ENCODE measurements around the gene NLGN1.

- TF ChIP-seq CTCF (IDR thresholded peaks at IDR 0.05) = no peak
- TF ChIP-seq POLR2A (IDR thresholded peaks at IDR 0.05) = no peak
Measured at GRCh38 chr3:173396191-173397041, 1.1 kb upstream of the NLGN1 start.

Data from heart left ventricle (tissue), 13 donors.